ACC112 (cell line): ENCODE measurements around the gene PCBP1.
"Not testable (repeated sequence)": the region's sequence is repeated elsewhere in the genome, so short reads cannot be mapped to it uniquely, and the experiment has no call there.

Source experiments
- H2AFZ ChIP-seq: fragments of 200-600 bp; sonication (generic); one replicate; pipeline ENCODE4 v1.6.0; 2017; ENCODE audit warnings: antibody characterized with exemption, low read length; ENCODE audit not compliant: unreplicated experiment
- H3K27ac ChIP-seq: fragments of 200-600 bp; sonication (generic); 2 replicates; pipeline ENCODE4 v1.5.1; 2014; ENCODE audit warnings: low read depth, mild to moderate bottlenecking, antibody characterized with exemption, low read length, moderate library complexity
- H3K27me3 ChIP-seq: fragments of 200-600 bp; sonication (generic); 2 replicates; pipeline ENCODE4 v1.6.1; 2014; ENCODE audit warnings: mild to moderate bottlenecking, antibody characterized with exemption, low read length, moderate library complexity, mixed read lengths; ENCODE audit not compliant: insufficient read depth
- H3K36me3 ChIP-seq: fragments of 200-600 bp; sonication (generic); 2 replicates; pipeline ENCODE4 v1.6.1; 2016; ENCODE audit warnings: mild to moderate bottlenecking, antibody characterized with exemption, low read length, moderate library complexity, mixed read lengths; ENCODE audit not compliant: insufficient read depth
- H3K4me1 ChIP-seq: fragments of 200-600 bp; sonication (generic); one replicate; pipeline ENCODE4 v1.6.1; 2016; ENCODE audit warnings: low read length, mixed read lengths; ENCODE audit not compliant: insufficient read depth, unreplicated experiment, control insufficient read depth
- H3K4me3 ChIP-seq: fragments of 200-600 bp; sonication (generic); 2 replicates; pipeline ENCODE4 v1.5.1; 2014; ENCODE audit warnings: mild to moderate bottlenecking, low read depth, low read length
- H3K79me2 ChIP-seq: fragments of 200-600 bp; sonication (generic); one replicate; pipeline ENCODE4 v1.6.0; 2016; ENCODE audit warnings: low read length; ENCODE audit not compliant: control insufficient read depth, unreplicated experiment, insufficient read depth

Gene PCBP1

DNA sequence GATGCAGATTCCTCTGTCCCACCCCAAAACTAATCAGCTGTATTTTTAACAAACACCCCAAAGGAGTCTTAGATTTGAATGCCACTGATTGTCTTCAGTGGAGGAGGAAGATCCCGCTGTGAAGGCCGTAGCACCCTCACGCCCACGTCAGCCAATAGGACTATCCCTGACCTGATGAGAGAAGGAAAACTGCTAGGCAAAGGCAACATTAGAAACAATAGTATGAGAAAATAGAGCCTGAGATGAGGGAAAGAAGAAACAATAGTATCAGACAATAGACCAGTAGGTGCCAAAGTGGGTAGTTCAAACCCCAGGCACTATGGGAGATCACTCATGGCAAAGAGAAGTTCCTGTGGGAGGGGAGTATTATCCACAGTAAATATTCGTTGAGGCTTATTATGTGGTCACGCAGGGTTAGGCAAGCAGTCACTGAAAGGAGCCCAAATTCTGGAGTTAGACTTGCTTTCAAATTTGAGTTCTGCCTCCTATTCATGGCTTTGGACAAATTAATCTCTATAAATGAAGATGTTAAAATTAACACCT, 2.8 kb downstream of the PCBP1 start:
- Histone ChIP-seq H3K79me2 (peaks cover 28% of the 10 kb centered on the region), H3K27ac (no peak overlapping the region), H3K4me3 (peak overlapping the region; percentile 95), H3K4me1 (peaks cover 20% of the 10 kb centered on the region), H3K36me3 (peaks cover 15% of the 10 kb centered on the region), H3K27me3 (no peaks in the 10 kb centered on the region), H2AFZ (no peak overlapping the region)

- peaks cover 14% of the 10 kb centered on the region for H3K4me1 ChIP-seq
- H3K27ac ChIP-seq = no peak overlapping the region
- H3K36me3 ChIP-seq = peaks cover 15% of the 10 kb centered on the region
- H3K79me2 ChIP-seq = peaks cover 25% of the 10 kb centered on the region
- H3K27me3 ChIP-seq = no peaks in the 10 kb centered on the region
- no peak overlapping the region for H2AFZ ChIP-seq
- H3K4me3 ChIP-seq = no peak overlapping the region; the same call in 1 of the 2 replicates
These were observed 3.5 kb downstream of the PCBP1 start for GRCh38 chr2:70090706-70091334.

DNA sequence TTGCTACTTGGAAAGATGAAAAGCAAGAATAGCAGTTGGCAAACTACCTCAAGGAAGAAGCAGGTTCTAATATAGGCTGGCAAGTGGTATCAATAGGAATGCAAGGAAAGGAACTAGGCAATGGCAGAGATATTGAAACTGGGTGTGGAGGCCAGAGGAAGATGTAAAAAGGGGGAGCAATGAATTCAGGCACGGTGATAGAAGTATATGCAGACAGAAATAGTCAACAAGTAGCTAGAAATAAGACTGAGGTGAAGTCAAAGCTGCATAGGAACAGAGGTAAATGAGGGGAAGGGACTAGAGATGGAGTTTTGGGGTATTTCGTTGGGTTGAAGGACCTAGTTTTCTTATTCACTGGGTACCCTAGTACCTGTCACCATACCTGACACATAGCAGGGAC, 4.1 kb downstream of the PCBP1 start:
- peaks cover 25% of the 10 kb centered on the region for H3K79me2 ChIP-seq
- peaks cover 15% of the 10 kb centered on the region for H3K36me3 ChIP-seq
- H3K27ac ChIP-seq = no peak overlapping the region
- H3K27me3 ChIP-seq = no peaks in the 10 kb centered on the region
- H3K4me3 ChIP-seq = no peak overlapping the region
- H2AFZ ChIP-seq = no peak overlapping the region
- peaks cover 12% of the 10 kb centered on the region for H3K4me1 ChIP-seq

DNA sequence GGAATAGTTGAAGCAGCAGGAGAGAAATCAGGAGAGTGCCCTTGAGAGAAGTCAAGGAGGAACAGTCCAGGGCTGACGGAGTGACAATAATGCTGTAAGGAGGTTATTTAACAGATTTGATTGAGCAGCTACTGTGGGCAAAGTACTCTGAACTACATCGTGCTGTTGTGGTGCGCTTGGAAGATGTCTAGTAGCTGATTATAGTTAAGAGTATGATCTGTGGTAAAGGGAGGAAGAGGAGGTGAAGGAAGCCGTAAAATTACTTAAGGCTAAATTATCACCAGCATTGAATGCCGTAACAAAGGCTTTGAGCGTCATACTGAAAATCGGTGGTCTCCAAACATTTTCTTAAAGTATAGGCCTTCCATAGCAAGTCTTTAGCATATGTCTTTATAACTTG, 4.5 kb downstream of the PCBP1 start:
- H3K27me3 ChIP-seq = no peaks in the 10 kb centered on the region
- H3K4me1 ChIP-seq = peaks cover 12% of the 10 kb centered on the region
- H3K36me3 ChIP-seq = peaks cover 15% of the 10 kb centered on the region
- peaks cover 25% of the 10 kb centered on the region for H3K79me2 ChIP-seq
- no peak overlapping the region for H2AFZ ChIP-seq
- no peak overlapping the region for H3K27ac ChIP-seq
- no peak overlapping the region for H3K4me3 ChIP-seq

DNA sequence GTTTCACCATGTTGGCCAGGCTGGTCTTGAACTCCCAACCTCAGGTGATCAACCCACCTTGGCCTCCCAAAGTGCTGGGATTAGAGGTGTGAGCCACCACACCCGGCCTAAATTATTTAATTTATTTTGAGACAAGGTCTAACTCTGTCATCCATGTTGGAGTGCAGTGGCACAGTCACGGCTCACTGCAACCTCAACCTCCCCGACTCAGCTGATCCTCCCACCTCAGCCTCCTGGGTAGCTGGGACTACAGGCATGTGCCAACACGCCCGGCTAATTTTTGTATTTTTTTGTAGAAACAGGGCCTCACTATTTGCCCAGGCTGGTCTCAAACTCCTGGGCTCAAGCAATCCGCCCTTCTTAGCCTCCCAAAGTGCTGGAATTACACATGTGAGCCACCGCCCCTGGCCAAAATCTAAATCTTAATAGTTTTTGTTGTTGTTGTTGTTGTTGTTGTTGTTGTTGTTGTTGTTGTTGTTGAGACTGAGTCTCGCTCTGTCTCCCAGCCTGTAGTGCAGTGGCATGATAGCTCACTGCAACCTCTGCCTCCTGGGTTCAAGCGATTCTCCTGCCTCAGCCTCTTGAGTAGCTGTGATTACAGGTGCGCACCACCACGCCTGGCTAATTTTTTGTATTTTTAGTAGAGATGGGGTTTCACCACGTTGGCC, 5.4 kb downstream of the PCBP1 start:
- not testable (repeated sequence) for H3K4me3 ChIP-seq, H3K27ac ChIP-seq, H2AFZ ChIP-seq, H3K27me3 ChIP-seq
- Histone ChIP-seq H3K4me1 (peaks cover 12% of the 10 kb centered on the region), H3K36me3 (peaks cover 15% of the 10 kb centered on the region), H3K79me2 (peaks cover 22% of the 10 kb centered on the region)

GRCh38 chr2:70094171-70094977, 7.1 kb downstream of the PCBP1 start:
- H3K36me3 ChIP-seq = no peaks in the 10 kb centered on the region
- H2AFZ ChIP-seq = no peak overlapping the region
- H3K4me1 ChIP-seq = peaks cover 12% of the 10 kb centered on the region
- peaks cover 5% of the 10 kb centered on the region for H3K79me2 ChIP-seq
- no peaks in the 10 kb centered on the region for H3K27me3 ChIP-seq
- no peak overlapping the region for H3K27ac ChIP-seq
- no peak overlapping the region for H3K4me3 ChIP-seq

DNA sequence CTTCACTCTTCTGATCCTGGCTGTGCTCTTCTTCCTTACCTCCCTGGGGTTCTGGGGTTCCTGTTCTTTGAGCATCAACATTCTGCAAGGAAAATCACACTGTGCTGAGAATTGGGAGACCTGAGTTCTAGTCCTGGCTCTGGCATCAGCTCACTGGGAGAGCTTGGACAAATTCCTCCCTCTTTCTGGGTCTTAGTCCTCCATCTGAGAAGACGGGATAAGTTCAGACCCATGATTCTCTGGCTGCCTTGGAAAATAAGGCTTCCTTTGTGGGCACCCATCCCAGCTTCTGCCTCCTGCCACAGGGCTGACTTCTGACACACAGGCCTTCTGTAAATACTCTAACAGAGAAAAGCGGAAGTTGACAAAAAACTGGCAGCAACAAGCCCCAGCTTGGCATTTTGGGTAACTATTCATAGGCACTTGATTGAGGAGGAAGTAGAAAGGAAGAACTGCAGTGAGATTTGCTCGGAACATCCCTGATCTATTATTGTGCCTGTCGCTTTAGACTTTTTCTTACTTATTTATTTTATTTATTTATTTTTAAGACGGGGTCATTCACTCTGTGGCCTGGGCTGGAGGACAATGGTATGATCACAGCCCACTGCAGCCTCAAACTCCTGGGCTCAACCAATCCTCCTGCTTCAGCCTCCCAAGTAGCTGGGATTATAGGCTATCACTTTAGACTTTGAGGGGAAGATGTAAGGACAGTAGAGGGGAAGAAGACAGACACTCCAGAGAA, 7.9 kb downstream of the PCBP1 start:
- H2AFZ ChIP-seq = no peak overlapping the region
- no peak overlapping the region for H3K4me3 ChIP-seq
- H3K79me2 ChIP-seq = no peaks in the 10 kb centered on the region

DNA sequence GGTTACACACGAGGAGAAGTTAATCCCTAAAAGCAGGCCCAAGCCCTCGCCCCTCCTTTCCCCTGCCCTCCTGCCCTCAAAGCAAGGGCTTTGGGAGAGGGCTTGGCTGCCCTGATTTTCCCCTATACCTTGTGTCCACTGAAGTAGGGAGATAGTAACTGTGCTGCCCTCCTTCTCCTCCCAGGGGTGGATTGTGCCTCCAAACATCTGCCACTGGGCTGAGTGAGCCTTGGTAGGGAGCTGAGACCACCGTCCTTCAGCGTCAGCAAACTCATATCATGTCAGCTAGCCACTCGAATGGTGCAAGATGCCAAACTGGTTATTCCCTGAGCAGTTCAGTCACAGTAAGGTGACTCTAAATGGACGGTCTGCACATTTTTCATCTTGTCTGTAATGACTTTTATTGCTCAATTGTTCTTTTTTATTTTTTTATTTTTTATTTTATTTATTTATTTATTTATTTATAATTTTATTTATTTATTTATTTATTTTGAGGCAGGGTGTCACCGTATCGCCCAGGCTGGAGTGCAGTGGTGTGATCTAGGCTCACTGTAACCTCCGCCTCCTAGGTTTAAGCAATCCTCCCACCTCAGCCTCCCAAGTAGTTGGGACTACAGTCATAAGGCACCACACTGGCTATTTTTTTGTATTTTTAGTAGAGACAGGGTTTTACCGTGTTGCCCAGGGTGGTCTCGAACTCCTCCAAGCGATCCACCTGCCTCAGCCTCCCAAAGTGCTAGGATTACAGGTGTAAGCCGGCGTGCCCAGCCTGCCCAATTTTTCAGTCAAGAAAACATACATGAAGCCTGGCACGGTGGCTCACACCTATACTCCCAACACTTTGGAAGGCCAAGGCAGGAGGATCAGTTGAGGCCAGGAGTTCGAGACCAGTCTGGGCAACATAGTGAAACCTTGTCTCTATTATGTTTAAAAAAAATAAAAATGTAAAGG, 8.7 kb downstream of the PCBP1 start:
- H2AFZ ChIP-seq = no peak overlapping the region

More for the DNA sequence above, 7.9 kb downstream of the PCBP1 start:
- Histone ChIP-seq H3K36me3 (no peaks in the 10 kb centered on the region), H3K4me1 (peaks cover 9% of the 10 kb centered on the region), H3K27me3 (no peaks in the 10 kb centered on the region), H3K27ac (no peak overlapping the region)

DNA sequence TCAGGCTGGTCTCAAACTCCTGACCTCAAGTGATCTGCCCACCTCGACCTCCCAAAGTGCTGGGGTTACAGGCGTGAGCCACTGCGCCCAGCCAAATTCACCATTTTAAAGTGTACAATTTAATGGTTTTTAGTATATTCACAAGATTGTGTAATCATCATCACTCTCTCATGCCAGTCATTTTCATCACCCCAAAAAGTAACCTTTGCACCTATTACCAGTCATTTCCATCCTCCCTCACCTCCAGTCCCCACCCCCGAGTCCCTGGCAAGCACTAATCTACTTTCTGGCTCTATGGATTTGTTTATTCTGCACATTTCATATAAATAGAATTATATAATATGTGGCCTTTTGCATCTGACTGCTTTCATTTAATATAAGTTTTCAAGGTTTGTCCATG, 10.8 kb downstream of the PCBP1 start:
- no peaks in the 10 kb centered on the region for H3K27me3 ChIP-seq
- H3K36me3 ChIP-seq = no peaks in the 10 kb centered on the region
- no peak overlapping the region for H3K27ac ChIP-seq
- H2AFZ ChIP-seq = no peak overlapping the region
- no peak overlapping the region for H3K4me3 ChIP-seq
- no peaks in the 10 kb centered on the region for H3K79me2 ChIP-seq
- H3K4me1 ChIP-seq = peaks cover 7% of the 10 kb centered on the region

More for the DNA sequence above, 8.7 kb downstream of the PCBP1 start:
- no peak overlapping the region for H3K27ac ChIP-seq
- H3K79me2 ChIP-seq = no peaks in the 10 kb centered on the region
- H3K4me1 ChIP-seq = peaks cover 7% of the 10 kb centered on the region
- H3K36me3 ChIP-seq = no peaks in the 10 kb centered on the region
- no peak overlapping the region for H3K4me3 ChIP-seq
- H3K27me3 ChIP-seq = no peaks in the 10 kb centered on the region
